Fibroblast of lung (primary cell): Measurements from ENCODE around the gene RTN4RL2.

ENCODE experiments used
- EZH2 ChIP-seq: IDR thresholded peaks from 2 replicates; pipeline ENCODE4 v1.5.1; 2012; ENCODE audit warnings: low read length, control low read depth, mild to moderate bottlenecking; ENCODE audit errors: missing control alignments
- TF ChIP-seq, protein P1 (sequence below), 2 donors: IDR thresholded peaks in 1 of 2; conservative IDR thresholded peaks in 1 of 2; 1 replicate in 1 of 2; 2 replicates in 1 of 2; pipeline ENCODE4 v1.5.1; 2011 to 2012; ENCODE audit warnings: low read length in 2 of 2, control low read depth in 1 of 2, inconsistent platforms in 1 of 2, low read depth in 1 of 2, mild to moderate bottlenecking in 1 of 2

- TF ChIP-seq, protein P1, sequence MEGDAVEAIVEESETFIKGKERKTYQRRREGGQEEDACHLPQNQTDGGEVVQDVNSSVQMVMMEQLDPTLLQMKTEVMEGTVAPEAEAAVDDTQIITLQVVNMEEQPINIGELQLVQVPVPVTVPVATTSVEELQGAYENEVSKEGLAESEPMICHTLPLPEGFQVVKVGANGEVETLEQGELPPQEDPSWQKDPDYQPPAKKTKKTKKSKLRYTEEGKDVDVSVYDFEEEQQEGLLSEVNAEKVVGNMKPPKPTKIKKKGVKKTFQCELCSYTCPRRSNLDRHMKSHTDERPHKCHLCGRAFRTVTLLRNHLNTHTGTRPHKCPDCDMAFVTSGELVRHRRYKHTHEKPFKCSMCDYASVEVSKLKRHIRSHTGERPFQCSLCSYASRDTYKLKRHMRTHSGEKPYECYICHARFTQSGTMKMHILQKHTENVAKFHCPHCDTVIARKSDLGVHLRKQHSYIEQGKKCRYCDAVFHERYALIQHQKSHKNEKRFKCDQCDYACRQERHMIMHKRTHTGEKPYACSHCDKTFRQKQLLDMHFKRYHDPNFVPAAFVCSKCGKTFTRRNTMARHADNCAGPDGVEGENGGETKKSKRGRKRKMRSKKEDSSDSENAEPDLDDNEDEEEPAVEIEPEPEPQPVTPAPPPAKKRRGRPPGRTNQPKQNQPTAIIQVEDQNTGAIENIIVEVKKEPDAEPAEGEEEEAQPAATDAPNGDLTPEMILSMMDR (conservative IDR thresholded peaks at IDR 0.05 in 1 of 2, IDR thresholded peaks at IDR 0.05 in 1 of 2; ENCODE audit: low read depth in 1 of 2, low read length in 2 of 2): peak; percentile 61 to 88
- no peak for TF ChIP-seq EZH2
Observed at GRCh38 chr11:57480409-57481137, 20.2 kb downstream of the RTN4RL2 start.
